Retinal pigment epithelial cell (primary cell): ENCODE data around the gene C5orf52.
"Not testable (repeated sequence)": the region's sequence is repeated elsewhere in the genome, so short reads cannot be mapped to it uniquely, and the experiment has no call there.

ENCODE experiments used
- DNase-seq: peaks from one replicate; pipeline ENCODE4 v3.0.0-alpha.2; 2010; ENCODE audit warnings: low read depth
- H3K4me3 ChIP-seq: 2 replicates; pipeline ENCODE4 v1.5.1; 2011; ENCODE audit warnings: mild to moderate bottlenecking, low read length, control low read depth, moderate library complexity
- CTCF ChIP-seq: conservative IDR thresholded peaks from 2 replicates; pipeline ENCODE4 v1.5.1; 2011; ENCODE audit warnings: low read depth, low read length, control low read depth, inconsistent platforms

The C5orf52 gene

GRCh38 chr5:157710431-157710830 lies 39.1 kb downstream of the C5orf52 start:
- no peak for DNase-seq
- TF ChIP-seq CTCF: no peak
- H3K4me3 ChIP-seq: no peak overlapping the region

- H3K4me3 ChIP-seq: no peak overlapping the region
- no peak for TF ChIP-seq CTCF
- DNase-seq: no peak
These were observed 39.5 kb downstream of the C5orf52 start for GRCh38 chr5:157710882-157711281.

- TF ChIP-seq CTCF: no peak
- DNase-seq: no peak
- H3K4me3 ChIP-seq: no peak overlapping the region
These were observed 42.7 kb downstream of the C5orf52 start for GRCh38 chr5:157713830-157714595.

GRCh38 chr5:157714596-157714864 lies 43.2 kb downstream of the C5orf52 start:
- no peak for TF ChIP-seq CTCF
- no peak for DNase-seq
- no peak overlapping the region for H3K4me3 ChIP-seq

- no peak overlapping the region for H3K4me3 ChIP-seq
- TF ChIP-seq CTCF: peak; percentile 61
- DNase-seq: no peak
These were observed 47.2 kb downstream of the C5orf52 start for GRCh38 chr5:157718519-157718918.

GRCh38 chr5:157719245-157719644 lies 47.9 kb downstream of the C5orf52 start:
- H3K4me3 ChIP-seq: no peak overlapping the region
- no peak for TF ChIP-seq CTCF
- DNase-seq: no peak

GRCh38 chr5:157721159-157721558 lies 49.8 kb downstream of the C5orf52 start:
- no peak for DNase-seq
- no peak for TF ChIP-seq CTCF
- no peak overlapping the region for H3K4me3 ChIP-seq

GRCh38 chr5:157722895-157723294 lies 51.6 kb downstream of the C5orf52 start:
- not testable (repeated sequence) for H3K4me3 ChIP-seq, DNase-seq

GRCh38 chr5:157726607-157727006 lies 55.3 kb downstream of the C5orf52 start:
- DNase-seq, H3K4me3 ChIP-seq: not testable (repeated sequence)

- DNase-seq, H3K4me3 ChIP-seq: not testable (repeated sequence)
These were observed 56.5 kb downstream of the C5orf52 start for GRCh38 chr5:157727858-157728257.
